UCSD-AML1 (cell line): ENCODE measurements around the gene SLC4A3.

Source experiments
- DNase-seq: peaks from one replicate; lab custom pipeline; 2025; ENCODE audit not compliant: unreplicated experiment; lab: John Stamatoyannopoulos, UW

The SLC4A3 gene

DNA sequence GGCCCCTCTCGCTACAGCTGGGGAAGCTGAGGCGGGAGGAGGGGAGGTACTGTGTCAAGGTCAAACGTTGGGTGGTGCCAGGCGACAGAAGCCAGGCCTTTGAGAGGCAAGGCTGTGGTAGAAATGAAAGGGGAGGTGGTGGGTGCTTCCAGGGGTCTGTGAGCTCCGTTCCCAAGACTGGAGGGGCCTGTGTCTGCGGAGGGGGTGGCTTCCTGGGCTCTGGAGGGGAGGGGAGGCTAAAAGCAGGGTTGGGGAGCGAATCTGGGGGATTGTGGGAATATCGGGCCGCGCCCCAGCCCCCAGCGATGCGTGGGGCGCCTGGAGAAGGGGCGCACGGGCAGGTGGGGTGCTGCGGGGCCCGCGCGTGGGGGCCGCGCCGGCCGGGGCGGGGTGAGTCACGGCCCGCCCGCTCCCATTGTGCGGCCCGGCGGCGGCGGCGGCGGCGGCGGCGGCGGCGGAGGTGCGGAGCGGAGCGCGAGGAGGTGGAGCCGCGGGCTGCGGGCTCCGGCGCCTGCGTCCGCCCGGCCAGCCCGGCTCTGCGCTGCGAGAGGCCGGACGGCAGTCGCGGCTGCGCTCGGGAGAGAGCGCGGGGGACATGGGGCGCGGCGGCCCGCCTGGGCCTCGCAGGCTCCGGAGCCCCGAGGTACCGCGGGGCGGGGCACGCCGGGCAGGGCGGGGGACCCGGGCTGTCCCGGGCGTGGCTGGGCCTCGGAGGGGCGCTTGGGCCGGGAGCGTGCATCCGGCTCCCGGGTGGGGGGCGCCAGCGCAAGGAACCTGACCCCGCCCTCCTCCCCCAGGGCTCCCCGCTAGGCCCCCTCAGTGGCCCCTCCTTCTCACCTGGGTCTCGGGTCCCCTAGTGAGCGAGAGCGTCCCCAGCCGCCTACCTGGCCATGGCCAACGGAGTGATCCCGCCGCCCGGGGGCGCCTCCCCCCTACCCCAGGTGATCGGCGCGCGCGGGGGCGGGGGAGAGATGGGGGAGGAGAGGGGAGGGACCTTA is at the start of gene SLC4A3:
SLC4A3 (plus strand) TSS at position 528 of the 998 bp plus-strand sequence; CDS start at position 891, 363 bp downstream.
- DNase-seq: no peak

- DNase-seq: no peak
Measured at GRCh38 chr2:219578811-219579613, 48.4 kb upstream of the SLC4A3 start.

DNA sequence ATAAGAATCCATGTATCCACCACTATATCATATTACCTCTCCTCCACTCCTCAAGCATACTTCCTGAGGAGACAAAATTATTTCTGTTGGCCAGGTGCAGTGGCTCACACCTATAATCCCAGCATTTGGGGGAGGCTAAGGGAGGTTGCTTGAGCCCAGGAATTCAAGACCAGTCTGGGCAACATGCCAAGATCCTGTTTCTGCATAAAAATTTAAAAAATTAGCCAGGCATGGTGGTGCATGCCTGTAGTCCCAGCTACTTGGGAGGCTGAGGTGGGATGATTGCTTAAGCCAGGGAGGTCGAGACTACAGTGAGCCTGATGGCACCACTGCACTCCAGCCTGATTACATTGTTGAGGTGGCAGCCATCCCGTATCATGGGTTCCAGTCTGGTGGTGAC is 46.1 kb upstream of the SLC4A3 start:
- no peak for DNase-seq

DNA sequence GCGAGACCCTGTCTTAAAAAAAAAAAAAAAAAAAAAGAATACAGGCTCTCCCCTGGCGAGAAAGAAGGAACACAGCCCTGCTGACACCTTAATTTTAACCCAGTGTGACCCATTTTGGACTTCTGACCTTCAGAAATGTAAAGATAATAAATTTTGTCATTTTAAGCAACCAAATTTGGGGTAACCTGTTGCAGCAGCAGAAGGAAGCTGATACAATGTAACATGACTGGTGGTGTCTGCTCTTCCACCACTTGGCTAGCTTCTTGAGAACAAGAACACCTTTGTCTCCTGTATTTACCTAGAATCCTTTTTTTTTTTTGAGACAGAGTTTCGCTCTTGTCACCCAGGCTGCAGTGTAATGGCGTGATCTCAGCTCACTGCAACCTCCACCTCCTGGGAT is 36.3 kb upstream of the SLC4A3 start:
- DNase-seq: no peak

DNA sequence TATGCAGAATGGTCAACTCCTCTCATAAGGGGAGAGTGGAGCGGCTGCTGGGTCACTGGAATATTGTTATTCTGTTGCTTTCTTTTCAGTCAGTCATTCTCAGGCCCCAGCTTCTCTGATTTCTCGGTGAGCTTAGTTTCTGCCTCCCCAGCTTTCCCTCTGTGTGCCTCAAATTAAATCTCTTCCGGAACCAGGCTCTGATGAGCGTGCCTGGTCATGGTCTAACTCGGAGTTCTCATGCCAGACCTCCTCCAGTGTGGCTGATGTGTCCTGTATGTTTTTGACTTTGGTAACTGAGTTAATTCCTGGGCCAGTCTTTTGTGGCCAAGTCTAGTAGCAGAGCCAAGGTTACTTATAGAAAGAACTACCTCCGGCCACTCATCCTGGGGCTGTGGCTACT is 34.7 kb upstream of the SLC4A3 start:
- no peak for DNase-seq

- DNase-seq: no peak
Measured at GRCh38 chr2:219593154-219593553, 34.3 kb upstream of the SLC4A3 start.

DNA sequence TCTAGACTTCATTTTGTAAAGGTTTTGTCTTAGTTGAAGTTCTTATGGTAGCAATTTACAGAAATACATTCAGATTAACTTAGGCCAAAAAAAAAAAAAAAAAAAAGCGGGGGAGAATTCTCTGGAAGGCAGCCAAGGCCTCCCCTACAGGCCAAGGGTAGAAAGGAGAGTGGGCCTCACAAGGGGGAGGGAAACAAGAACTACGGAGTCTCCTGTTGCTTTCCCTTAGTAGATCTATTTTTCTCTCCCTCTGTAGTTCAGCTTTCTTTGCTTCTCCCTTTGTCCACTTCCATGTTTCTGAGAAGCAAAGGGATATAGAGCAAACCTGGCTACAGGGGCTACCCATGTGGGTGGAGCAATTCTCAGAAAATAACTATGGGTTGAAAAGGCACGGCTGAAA is 32.2 kb upstream of the SLC4A3 start:
- no peak for DNase-seq

GRCh38 chr2:219596954-219597551 is 30.4 kb upstream of the SLC4A3 start:
- DNase-seq: no peak

DNA sequence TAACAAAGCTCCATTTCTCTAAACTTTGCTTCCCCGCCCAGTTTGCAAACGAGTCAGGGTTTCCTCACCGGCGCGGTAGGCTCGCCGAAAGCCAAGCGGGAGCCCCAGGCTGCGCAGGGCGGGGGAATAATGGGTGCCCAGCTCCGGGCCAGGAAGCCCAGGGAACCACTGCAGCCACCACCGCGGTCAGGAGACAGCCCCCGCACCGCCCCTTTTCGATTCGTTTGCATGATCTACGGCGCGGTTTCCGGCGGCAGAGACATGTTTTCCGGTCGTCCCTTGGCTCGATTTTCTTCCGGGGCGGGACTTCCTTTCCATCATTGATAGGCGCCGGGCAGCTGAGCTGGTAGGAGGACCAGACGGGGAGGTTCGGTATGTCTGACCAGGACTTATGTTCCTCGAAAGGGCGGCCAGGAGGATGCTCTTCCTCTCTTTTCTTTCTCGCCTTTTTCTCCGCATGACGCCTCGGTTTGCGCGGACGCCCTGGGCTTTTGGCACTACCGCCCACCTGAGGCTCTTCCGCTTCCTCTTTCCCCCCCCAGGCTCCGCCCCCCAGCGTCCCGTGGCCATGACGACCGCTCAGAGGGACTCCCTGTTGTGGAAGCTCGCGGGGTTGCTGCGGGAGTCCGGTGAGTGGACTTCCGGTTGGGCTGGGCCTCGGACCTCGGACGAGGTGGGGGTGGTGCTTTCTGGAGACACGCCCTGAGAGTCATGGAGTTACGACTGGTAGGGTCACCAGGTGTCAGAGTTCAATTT is 29.7 kb upstream of the SLC4A3 start, which contains the start of gene STK11IP:
STK11IP (plus strand) TSS at position 306 of the 756 bp plus-strand sequence; CDS start at position 569, 263 bp downstream.
- peak; percentile 96 for DNase-seq

DNA sequence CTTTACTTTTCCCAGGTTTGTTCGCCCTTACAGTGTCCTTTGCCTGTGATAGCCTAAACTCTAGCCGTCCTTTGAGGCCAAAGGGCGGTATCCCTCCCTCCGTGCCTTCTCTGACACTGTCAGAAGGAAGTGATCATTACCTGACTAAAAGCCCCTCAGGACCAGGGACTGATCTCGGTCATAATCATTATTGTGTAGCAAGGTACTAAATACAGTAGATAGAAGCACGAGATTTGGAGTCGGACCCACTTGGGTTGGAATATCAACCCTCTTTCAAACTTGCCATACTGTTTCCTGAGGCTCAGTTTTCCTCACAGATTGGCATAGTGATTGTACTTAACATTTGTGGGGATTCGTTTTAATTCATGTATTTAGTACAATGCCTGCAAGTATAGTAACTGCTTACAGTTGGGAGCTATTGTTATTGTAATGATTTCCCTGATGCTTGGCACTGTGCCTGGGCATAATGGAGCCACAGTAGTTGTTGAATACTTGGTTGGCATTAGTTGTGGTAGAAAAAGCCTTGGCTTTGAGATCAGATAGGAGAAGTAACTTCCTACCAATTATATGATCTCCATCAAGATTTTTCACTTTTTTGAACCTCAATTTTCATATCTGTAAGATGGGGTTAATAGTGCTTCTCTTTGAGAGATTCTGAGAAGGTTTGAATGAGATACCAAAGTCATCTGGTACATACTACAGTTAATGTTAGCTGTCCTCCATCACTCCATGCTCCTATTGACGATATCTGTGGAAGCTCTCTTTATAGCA is 28.9 kb upstream of the SLC4A3 start:
- DNase-seq: no peak

DNA sequence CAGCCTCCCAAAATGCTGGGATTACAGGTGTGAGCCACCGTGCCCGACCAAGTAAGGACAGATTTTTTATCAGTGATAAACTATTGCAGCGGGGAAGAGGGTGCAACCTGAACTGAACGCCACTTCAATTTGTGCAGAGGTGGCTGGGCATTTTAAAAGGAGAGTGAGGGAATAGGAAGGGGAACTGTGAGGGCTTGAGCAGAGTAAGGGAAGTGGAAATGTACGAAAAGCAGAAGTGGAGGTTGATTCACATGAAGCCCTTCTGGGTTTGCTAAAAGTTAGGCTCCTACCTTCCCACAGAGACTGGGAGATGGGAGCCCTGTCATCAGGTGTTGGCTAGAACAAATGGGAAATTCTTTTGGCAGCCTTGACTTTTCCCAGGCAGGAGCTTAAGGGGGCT is 23.7 kb upstream of the SLC4A3 start:
- no peak for DNase-seq

- no peak for DNase-seq
Measured at GRCh38 chr2:219605607-219605954, 21.8 kb upstream of the SLC4A3 start.

GRCh38 chr2:219607931-219608330 is 19.5 kb upstream of the SLC4A3 start:
- DNase-seq: no peak

DNA sequence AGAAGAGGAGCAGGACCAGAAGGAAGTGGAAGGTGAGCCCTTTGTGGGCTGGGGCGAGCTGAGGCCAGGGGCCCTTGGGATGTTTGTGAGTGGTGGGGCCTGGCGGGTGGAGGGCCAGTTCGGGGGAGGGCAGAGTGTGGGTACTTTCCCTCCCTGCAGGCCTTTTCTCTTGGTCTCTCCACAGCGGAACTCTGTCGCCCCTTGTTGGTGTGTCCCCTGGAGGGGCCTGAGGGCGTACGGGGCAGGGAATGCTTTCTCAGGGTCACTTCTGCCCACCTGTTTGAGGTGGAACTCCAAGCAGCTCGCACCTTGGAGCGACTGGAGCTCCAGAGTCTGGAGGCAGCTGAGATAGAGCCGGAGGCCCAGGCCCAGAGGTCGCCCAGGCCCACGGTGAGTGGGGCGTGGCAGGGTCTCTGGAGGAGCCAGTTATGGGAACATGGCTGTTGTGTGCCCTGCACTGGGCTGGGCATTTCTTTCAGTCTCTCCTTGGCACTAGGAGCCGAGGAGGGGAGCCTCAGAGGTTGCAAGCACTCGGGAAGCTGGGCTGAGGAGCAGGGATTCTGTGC is 18.9 kb upstream of the SLC4A3 start:
- DNase-seq: no peak

GRCh38 chr2:219609149-219609750 is 18.2 kb upstream of the SLC4A3 start:
- DNase-seq: no peak

DNA sequence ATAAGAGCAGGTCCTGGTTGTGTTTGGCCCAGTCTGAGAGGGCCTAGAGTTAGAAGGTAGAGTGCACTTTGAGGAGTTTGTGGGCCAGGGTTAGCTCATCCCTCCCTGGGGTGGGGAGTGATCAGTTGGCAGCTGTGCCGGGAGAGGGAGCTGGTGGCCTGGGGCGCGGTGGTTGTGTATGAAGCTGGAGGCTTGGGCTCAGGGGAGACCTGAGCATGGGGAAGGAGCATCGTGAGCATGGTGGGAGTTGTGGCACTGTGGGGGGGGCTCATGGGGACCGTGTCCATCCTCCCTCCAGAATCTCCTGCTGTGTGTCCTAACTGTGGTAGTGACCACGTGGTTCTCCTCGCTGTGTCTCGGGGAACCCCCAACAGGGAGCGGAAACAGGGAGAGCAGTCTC is 16.1 kb upstream of the SLC4A3 start:
- DNase-seq: no peak

DNA sequence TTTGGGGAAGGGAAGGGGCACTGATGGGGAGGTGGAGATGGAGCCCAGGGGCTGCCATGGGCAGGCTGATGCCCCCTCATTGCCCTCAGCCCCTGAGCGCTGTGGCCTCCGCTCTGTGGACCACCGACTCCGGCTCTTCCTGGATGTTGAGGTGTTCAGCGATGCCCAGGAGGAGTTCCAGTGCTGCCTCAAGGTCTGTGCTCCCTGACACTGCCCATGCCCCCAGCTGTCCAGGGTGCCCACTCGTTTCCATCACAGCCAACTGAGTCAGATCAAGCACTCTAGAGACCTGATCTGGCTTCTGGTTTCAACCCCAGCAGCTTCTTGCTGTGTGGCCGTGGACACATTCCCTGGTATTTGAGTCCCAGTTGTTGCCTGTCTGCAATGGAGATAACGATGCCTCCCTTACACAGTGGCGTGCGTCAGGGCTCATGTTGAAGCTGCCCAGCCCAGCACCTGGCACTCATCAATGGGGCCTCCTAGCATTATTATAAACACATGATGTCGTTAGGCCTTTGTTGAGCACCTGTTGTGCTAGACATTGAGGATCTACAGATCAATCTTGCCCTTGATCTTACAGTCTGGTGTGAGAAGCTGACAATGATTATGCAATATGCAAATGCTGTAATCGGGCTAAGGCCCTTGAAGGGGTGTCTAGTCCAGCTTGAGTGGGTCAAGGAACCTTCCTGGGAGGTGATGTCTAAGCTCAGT is 15.4 kb upstream of the SLC4A3 start:
- no peak for DNase-seq

DNA sequence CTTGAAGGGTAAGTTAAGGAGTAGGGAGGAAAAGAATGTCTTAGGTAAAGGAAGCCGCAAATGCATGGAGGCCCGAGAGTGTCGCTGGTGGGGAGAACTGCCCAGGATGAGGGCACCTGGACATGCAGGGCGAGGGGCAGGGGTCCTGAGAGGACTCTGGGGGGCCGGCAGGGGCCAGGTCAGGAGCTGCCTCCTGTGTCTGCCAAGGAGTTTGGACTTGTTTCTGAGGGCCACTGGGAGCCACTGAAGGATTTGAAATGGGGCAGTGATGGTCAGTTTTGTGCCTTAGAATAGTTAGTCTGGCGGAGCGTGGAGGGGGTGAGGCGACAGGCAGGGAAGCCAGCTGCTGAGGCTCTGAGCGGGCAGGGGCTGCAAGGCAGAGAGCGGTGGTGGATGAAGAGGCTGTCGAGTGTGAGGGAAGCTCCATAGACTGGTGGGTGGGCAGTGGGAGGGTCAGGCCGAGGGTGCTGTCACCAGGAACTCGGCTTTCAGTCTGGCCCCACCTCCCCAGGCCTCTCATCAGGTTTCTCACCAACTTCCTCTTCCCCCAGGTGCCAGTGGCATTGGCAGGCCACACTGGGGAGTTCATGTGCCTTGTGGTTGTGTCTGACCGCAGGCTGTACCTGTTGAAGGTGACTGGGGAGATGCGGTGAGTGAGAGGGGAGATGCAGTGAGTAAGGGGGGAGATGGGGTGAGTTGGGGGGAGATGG is 14.7 kb upstream of the SLC4A3 start:
- DNase-seq: no peak
